GM23338 (cell line): ENCODE results near the gene PRC1.

ENCODE experiments used
- CREB1 ChIP-seq: fragments of 250-450 bp; sonication (Bioruptor Pico); IDR thresholded peaks from 2 replicates; pipeline ENCODE4 v1.5.0; 2020; ENCODE audit warnings: low read depth, mild to moderate bottlenecking, moderate library complexity
- EZH2 ChIP-seq: fragments of 200-600 bp; sonication (generic); IDR thresholded peaks from one replicate; pipeline ENCODE4 v1.8.0; 2017; ENCODE audit warnings: antibody characterized with exemption, mild to moderate bottlenecking, low read depth; ENCODE audit not compliant: unreplicated experiment
- EZH2phosphoT487 ChIP-seq: fragments of 200-600 bp; sonication (generic); IDR thresholded peaks from one replicate; pipeline ENCODE4 v1.8.1; 2018; ENCODE audit warnings: antibody characterized with exemption; ENCODE audit not compliant: unreplicated experiment
- JUNB ChIP-seq: IDR thresholded peaks from one replicate; pipeline ENCODE4 v1.6.1; 2016; ENCODE audit warnings: antibody characterized with exemption; ENCODE audit not compliant: unreplicated experiment
- POLR2AphosphoS5 ChIP-seq: IDR thresholded peaks from 2 replicates; pipeline ENCODE4 v1.6.1; 2016; ENCODE audit warnings: antibody characterized with exemption, low read depth
- ZNF114 ChIP-seq: fragments of 250-450 bp; sonication (Bioruptor Pico); IDR thresholded peaks from 2 replicates; pipeline ENCODE4 v1.5.0; 2020; ENCODE audit warnings: mild to moderate bottlenecking, moderate library complexity
- TF ChIP-seq, protein P1 (sequence below), 2 experiments: fragments of 200-600 bp in 1 of 2; sonication (generic) in 1 of 2; conservative IDR thresholded peaks; 2 replicates each; pipeline versions ENCODE4 v1.5.1 to v1.6.1; 2016 to 2017; ENCODE audit warnings: antibody characterized with exemption in 2 of 2, low read depth in 2 of 2, mild to moderate bottlenecking in 2 of 2, moderate library complexity in 1 of 2
- TF ChIP-seq, protein P2 (sequence below): IDR thresholded peaks from one replicate; pipeline ENCODE4 v1.6.1; 2018; ENCODE audit warnings: antibody characterized with exemption; ENCODE audit not compliant: unreplicated experiment
- TF ChIP-seq, protein P3 (sequence below): fragments of 250-450 bp; sonication (Bioruptor Pico); IDR thresholded peaks from 2 replicates; pipeline ENCODE4 v1.5.0; 2020; ENCODE audit warnings: mild to moderate bottlenecking, moderate library complexity

DNA sequence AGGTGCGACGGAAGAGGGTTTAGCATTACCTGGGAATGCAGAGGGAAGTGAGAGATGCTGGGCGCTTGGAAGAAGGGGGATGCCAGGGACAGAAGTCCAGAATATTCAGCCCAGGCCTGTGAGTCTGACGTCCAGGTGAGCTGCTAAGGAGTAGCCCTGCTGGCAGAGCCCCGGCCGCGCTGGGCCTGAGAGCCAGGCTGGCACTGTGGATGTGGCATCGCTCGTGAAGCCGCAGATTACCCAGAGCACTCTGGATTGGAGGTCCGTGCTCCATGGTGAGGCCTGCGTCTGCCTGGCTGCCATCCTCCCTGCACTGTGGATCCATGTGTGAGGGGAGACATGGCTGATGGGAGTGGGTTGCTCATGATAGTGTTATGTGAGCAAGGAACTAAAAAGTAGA is 76.8 kb downstream of the PRC1 start:
- TF ChIP-seq POLR2AphosphoS5 = no peak
- TF ChIP-seq EZH2 = no peak
- TF ChIP-seq EZH2phosphoT487 = no peak
- TF ChIP-seq, protein P1, sequence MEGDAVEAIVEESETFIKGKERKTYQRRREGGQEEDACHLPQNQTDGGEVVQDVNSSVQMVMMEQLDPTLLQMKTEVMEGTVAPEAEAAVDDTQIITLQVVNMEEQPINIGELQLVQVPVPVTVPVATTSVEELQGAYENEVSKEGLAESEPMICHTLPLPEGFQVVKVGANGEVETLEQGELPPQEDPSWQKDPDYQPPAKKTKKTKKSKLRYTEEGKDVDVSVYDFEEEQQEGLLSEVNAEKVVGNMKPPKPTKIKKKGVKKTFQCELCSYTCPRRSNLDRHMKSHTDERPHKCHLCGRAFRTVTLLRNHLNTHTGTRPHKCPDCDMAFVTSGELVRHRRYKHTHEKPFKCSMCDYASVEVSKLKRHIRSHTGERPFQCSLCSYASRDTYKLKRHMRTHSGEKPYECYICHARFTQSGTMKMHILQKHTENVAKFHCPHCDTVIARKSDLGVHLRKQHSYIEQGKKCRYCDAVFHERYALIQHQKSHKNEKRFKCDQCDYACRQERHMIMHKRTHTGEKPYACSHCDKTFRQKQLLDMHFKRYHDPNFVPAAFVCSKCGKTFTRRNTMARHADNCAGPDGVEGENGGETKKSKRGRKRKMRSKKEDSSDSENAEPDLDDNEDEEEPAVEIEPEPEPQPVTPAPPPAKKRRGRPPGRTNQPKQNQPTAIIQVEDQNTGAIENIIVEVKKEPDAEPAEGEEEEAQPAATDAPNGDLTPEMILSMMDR (conservative IDR thresholded peaks at IDR 0.05; ENCODE audit: low read depth in 2 of 2) = no peak
- TF ChIP-seq CREB1 (CRISPR knock-in tag) = no peak
- TF ChIP-seq ZNF114 (CRISPR knock-in tag) = no peak
- no peak for TF ChIP-seq JUNB
- TF ChIP-seq, protein P2, sequence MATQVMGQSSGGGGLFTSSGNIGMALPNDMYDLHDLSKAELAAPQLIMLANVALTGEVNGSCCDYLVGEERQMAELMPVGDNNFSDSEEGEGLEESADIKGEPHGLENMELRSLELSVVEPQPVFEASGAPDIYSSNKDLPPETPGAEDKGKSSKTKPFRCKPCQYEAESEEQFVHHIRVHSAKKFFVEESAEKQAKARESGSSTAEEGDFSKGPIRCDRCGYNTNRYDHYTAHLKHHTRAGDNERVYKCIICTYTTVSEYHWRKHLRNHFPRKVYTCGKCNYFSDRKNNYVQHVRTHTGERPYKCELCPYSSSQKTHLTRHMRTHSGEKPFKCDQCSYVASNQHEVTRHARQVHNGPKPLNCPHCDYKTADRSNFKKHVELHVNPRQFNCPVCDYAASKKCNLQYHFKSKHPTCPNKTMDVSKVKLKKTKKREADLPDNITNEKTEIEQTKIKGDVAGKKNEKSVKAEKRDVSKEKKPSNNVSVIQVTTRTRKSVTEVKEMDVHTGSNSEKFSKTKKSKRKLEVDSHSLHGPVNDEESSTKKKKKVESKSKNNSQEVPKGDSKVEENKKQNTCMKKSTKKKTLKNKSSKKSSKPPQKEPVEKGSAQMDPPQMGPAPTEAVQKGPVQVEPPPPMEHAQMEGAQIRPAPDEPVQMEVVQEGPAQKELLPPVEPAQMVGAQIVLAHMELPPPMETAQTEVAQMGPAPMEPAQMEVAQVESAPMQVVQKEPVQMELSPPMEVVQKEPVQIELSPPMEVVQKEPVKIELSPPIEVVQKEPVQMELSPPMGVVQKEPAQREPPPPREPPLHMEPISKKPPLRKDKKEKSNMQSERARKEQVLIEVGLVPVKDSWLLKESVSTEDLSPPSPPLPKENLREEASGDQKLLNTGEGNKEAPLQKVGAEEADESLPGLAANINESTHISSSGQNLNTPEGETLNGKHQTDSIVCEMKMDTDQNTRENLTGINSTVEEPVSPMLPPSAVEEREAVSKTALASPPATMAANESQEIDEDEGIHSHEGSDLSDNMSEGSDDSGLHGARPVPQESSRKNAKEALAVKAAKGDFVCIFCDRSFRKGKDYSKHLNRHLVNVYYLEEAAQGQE = no peak
- TF ChIP-seq, protein P3, sequence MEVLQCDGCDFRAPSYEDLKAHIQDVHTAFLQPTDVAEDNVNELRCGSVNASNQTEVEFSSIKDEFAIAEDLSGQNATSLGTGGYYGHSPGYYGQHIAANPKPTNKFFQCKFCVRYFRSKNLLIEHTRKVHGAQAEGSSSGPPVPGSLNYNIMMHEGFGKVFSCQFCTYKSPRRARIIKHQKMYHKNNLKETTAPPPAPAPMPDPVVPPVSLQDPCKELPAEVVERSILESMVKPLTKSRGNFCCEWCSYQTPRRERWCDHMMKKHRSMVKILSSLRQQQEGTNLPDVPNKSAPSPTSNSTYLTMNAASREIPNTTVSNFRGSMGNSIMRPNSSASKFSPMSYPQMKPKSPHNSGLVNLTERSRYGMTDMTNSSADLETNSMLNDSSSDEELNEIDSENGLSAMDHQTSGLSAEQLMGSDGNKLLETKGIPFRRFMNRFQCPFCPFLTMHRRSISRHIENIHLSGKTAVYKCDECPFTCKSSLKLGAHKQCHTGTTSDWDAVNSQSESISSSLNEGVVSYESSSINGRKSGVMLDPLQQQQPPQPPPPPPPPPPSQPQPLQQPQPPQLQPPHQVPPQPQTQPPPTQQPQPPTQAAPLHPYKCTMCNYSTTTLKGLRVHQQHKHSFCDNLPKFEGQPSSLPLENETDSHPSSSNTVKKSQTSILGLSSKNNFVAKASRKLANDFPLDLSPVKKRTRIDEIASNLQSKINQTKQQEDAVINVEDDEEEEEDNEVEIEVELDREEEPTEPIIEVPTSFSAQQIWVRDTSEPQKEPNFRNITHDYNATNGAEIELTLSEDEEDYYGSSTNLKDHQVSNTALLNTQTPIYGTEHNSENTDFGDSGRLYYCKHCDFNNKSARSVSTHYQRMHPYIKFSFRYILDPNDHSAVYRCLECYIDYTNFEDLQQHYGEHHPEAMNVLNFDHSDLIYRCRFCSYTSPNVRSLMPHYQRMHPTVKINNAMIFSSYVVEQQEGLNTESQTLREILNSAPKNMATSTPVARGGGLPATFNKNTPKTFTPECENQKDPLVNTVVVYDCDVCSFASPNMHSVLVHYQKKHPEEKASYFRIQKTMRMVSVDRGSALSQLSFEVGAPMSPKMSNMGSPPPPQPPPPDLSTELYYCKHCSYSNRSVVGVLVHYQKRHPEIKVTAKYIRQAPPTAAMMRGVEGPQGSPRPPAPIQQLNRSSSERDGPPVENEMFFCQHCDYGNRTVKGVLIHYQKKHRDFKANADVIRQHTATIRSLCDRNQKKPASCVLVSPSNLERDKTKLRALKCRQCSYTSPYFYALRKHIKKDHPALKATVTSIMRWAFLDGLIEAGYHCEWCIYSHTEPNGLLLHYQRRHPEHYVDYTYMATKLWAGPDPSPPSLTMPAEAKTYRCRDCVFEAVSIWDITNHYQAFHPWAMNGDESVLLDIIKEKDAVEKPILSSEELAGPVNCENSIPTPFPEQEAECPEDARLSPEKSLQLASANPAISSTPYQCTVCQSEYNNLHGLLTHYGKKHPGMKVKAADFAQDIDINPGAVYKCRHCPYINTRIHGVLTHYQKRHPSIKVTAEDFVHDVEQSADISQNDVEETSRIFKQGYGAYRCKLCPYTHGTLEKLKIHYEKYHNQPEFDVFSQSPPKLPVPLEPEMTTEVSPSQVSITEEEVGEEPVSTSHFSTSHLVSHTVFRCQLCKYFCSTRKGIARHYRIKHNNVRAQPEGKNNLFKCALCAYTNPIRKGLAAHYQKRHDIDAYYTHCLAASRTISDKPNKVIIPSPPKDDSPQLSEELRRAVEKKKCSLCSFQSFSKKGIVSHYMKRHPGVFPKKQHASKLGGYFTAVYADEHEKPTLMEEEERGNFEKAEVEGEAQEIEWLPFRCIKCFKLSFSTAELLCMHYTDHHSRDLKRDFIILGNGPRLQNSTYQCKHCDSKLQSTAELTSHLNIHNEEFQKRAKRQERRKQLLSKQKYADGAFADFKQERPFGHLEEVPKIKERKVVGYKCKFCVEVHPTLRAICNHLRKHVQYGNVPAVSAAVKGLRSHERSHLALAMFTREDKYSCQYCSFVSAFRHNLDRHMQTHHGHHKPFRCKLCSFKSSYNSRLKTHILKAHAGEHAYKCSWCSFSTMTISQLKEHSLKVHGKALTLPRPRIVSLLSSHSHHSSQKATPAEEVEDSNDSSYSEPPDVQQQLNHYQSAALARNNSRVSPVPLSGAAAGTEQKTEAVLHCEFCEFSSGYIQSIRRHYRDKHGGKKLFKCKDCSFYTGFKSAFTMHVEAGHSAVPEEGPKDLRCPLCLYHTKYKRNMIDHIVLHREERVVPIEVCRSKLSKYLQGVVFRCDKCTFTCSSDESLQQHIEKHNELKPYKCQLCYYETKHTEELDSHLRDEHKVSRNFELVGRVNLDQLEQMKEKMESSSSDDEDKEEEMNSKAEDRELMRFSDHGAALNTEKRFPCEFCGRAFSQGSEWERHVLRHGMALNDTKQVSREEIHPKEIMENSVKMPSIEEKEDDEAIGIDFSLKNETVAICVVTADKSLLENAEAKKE (CRISPR knock-in tag) = no peak
